GM23338 (cell line): Measurements from ENCODE around the gene ZSCAN30.

Source experiments
- CREB1 ChIP-seq: fragments of 250-450 bp; sonication (Bioruptor Pico); IDR thresholded peaks from 2 replicates; pipeline ENCODE4 v1.5.0; 2020; ENCODE audit warnings: low read depth, mild to moderate bottlenecking, moderate library complexity
- CTCF ChIP-seq, 2 experiments: fragments of 200-600 bp in 1 of 2; sonication (generic) in 1 of 2; conservative IDR thresholded peaks; 2 replicates each; pipeline versions ENCODE4 v1.5.1 to v1.6.1; 2016 to 2017; ENCODE audit warnings: antibody characterized with exemption in 2 of 2, low read depth in 2 of 2, mild to moderate bottlenecking in 2 of 2, moderate library complexity in 1 of 2
- EZH2 ChIP-seq: fragments of 200-600 bp; sonication (generic); IDR thresholded peaks from one replicate; pipeline ENCODE4 v1.8.0; 2017; ENCODE audit warnings: antibody characterized with exemption, mild to moderate bottlenecking, low read depth; ENCODE audit not compliant: unreplicated experiment
- POLR2AphosphoS5 ChIP-seq: IDR thresholded peaks from 2 replicates; pipeline ENCODE4 v1.6.1; 2016; ENCODE audit warnings: antibody characterized with exemption, low read depth
- REST ChIP-seq: IDR thresholded peaks from one replicate; pipeline ENCODE4 v1.6.1; 2018; ENCODE audit warnings: antibody characterized with exemption; ENCODE audit not compliant: unreplicated experiment
- STAT1 ChIP-seq: IDR thresholded peaks from one replicate; pipeline ENCODE4 v1.6.1; 2016; ENCODE audit warnings: antibody characterized with exemption; ENCODE audit not compliant: unreplicated experiment
- ZNF462 ChIP-seq: fragments of 250-450 bp; sonication (Bioruptor Pico); IDR thresholded peaks from 2 replicates; pipeline ENCODE4 v1.5.0; 2020; ENCODE audit warnings: mild to moderate bottlenecking, moderate library complexity

- TF ChIP-seq POLR2AphosphoS5 (no peak), CTCF (conservative IDR thresholded peaks at IDR 0.05; ENCODE audit: low read depth in 2 of 2) (no peak), REST (no peak), EZH2 (no peak), ZNF462 (CRISPR knock-in tag) (no peak), CREB1 (CRISPR knock-in tag) (no peak), STAT1 (no peak)
Observed at GRCh38 chr18:35252466-35252865, 37.6 kb downstream of the ZSCAN30 start.
